ENCODE data around the gene LRRFIP1. TPM values are rescaled to one million over a fixed set of nuclear protein-coding genes. Genes with fewer than 3 reads are reported as not detected.
A peak's percentile ranks its signal among the peaks of the same experiment; 100 is the strongest.

LRRFIP1 gene
- total RNA-seq, 6 experiments from 2014 or later = 90.6 to 107 (median 102) TPM

- H3K9me3 Mint-ChIP-seq = no peaks in the 10 kb centered on the region
- TF ChIP-seq CTCF (IDR thresholded peaks at IDR 0.05) = no peak
- H3K4me3 Mint-ChIP-seq = peak overlapping the region; percentile 76
- no peaks in the 10 kb centered on the region; the same call in 1 of the 2 replicates for H3K36me3 Mint-ChIP-seq (ENCODE audit: low read depth)
- H3K27me3 Mint-ChIP-seq (ENCODE audit: insufficient read depth) = peaks cover 3% of the 10 kb centered on the region; the same call in 1 of the 2 replicates
- peak overlapping the region; percentile 94 for H3K27ac Mint-ChIP-seq
- peaks cover 57% of the 10 kb centered on the region for H3K4me1 Mint-ChIP-seq (ENCODE audit: low read depth)
- no peak for DNase-seq
These were observed 11.6 kb upstream of the LRRFIP1 start for GRCh38 chr2:237615631-237616249.

GRCh38 chr2:237616373-237616733 is 11.0 kb upstream of the LRRFIP1 start:
- TF ChIP-seq CTCF (IDR thresholded peaks at IDR 0.05) = no peak
- Mint-ChIP-seq H3K36me3 (ENCODE audit: low read depth) (no peaks in the 10 kb centered on the region; the same call in 1 of the 2 replicates), H3K9me3 (no peaks in the 10 kb centered on the region), H3K4me1 (ENCODE audit: low read depth) (peaks cover 57% of the 10 kb centered on the region), H3K27me3 (ENCODE audit: insufficient read depth) (peaks cover 3% of the 10 kb centered on the region; the same call in 1 of the 2 replicates), H3K4me3 (peak overlapping the region; percentile 76), H3K27ac (peak overlapping the region; percentile 94)
- DNase-seq = no peak

GRCh38 chr2:237616734-237617586 is 10.4 kb upstream of the LRRFIP1 start:
- no peak for TF ChIP-seq CTCF (IDR thresholded peaks at IDR 0.05)
- no peaks in the 10 kb centered on the region; the same call in 1 of the 2 replicates for H3K36me3 Mint-ChIP-seq (ENCODE audit: low read depth)
- DNase-seq = peak; percentile 72
- peak overlapping the region; percentile 94 for H3K27ac Mint-ChIP-seq
- H3K4me3 Mint-ChIP-seq = peak overlapping the region; percentile 76
- peaks cover 57% of the 10 kb centered on the region for H3K4me1 Mint-ChIP-seq (ENCODE audit: low read depth)
- H3K27me3 Mint-ChIP-seq (ENCODE audit: insufficient read depth) = peaks cover 3% of the 10 kb centered on the region; the same call in 1 of the 2 replicates
- no peaks in the 10 kb centered on the region for H3K9me3 Mint-ChIP-seq

GRCh38 chr2:237617587-237617982 is 9.8 kb upstream of the LRRFIP1 start:
- TF ChIP-seq CTCF (IDR thresholded peaks at IDR 0.05) = no peak
- Mint-ChIP-seq H3K36me3 (ENCODE audit: low read depth) (no peaks in the 10 kb centered on the region; the same call in 1 of the 2 replicates), H3K9me3 (no peaks in the 10 kb centered on the region), H3K27me3 (ENCODE audit: insufficient read depth) (peaks cover 3% of the 10 kb centered on the region; the same call in 1 of the 2 replicates), H3K4me1 (ENCODE audit: low read depth) (peaks cover 57% of the 10 kb centered on the region), H3K27ac (peak overlapping the region; percentile 94), H3K4me3 (peak overlapping the region; percentile 76; the same call in 1 of the 2 replicates)
- DNase-seq = no peak

GRCh38 chr2:237618449-237618848 is 8.9 kb upstream of the LRRFIP1 start:
- TF ChIP-seq CTCF (IDR thresholded peaks at IDR 0.05) = no peak
- peak overlapping the region; percentile 59 for H3K4me3 Mint-ChIP-seq
- DNase-seq = peak; percentile 58
- H3K9me3 Mint-ChIP-seq = no peaks in the 10 kb centered on the region
- H3K27me3 Mint-ChIP-seq (ENCODE audit: insufficient read depth) = peaks cover 3% of the 10 kb centered on the region; the same call in 1 of the 2 replicates
- H3K27ac Mint-ChIP-seq = peak overlapping the region; percentile 85
- peaks cover 56% of the 10 kb centered on the region for H3K4me1 Mint-ChIP-seq (ENCODE audit: low read depth)
- no peaks in the 10 kb centered on the region; the same call in 1 of the 2 replicates for H3K36me3 Mint-ChIP-seq (ENCODE audit: low read depth)

All from HFFc6 (cell line).